Aorta (tissue), 5 donors: Measurements from ENCODE around the gene SLC2A13. TPM values are rescaled to one million over a fixed set of nuclear protein-coding genes. Genes with fewer than 3 reads are reported as not detected.
"Not testable (repeated sequence)": the region's sequence is repeated elsewhere in the genome, so short reads cannot be mapped to it uniquely, and the experiment has no call there.

ENCODE experiments used
- ATAC-seq: fragments of 200-7000 bp; cut with Tn5 transposase; one replicate; pipeline ENCODE4 v1.9.1; 2022; ENCODE audit warnings: moderate library complexity; ENCODE audit not compliant: low FRiP score
- DNase-seq, 2 donors: peaks; one replicate each; pipeline ENCODE4 v3.0.0-alpha.2; 2020
- H3K27ac ChIP-seq, 2 donors: one replicate each; pipeline ENCODE4 v1.5.1; 2013; ENCODE audit warnings: low read length in 2 of 2, mild to moderate bottlenecking in 2 of 2, moderate library complexity in 2 of 2, control low read depth in 1 of 2, inconsistent platforms in 1 of 2, low read depth in 1 of 2
- H3K27me3 ChIP-seq, 2 donors: one replicate each; pipeline ENCODE4 v1.6.1; 2013; ENCODE audit warnings: control low read depth in 1 of 2, low read length in 1 of 2, mild to moderate bottlenecking in 1 of 2, moderate library complexity in 1 of 2; ENCODE audit not compliant: insufficient read depth in 2 of 2, control insufficient read depth in 1 of 2
- H3K36me3 ChIP-seq, 2 donors: one replicate each; pipeline ENCODE4 v1.6.1; 2013; ENCODE audit warnings: control low read depth in 1 of 2, low read length in 1 of 2, mild to moderate bottlenecking in 1 of 2; ENCODE audit not compliant: insufficient read depth in 2 of 2, control insufficient read depth in 1 of 2
- H3K4me1 ChIP-seq, 2 donors: one replicate each; pipeline ENCODE4 v1.6.1; 2013; ENCODE audit warnings: low read length in 2 of 2, control low read depth in 1 of 2, mild to moderate bottlenecking in 1 of 2, moderate library complexity in 1 of 2; ENCODE audit not compliant: insufficient read depth in 2 of 2, control insufficient read depth in 1 of 2
- H3K4me3 ChIP-seq, 2 donors: one replicate each; pipeline ENCODE4 v1.5.1; 2013; ENCODE audit warnings: low read length in 2 of 2, control low read depth in 1 of 2, mild to moderate bottlenecking in 1 of 2
- H3K9me3 ChIP-seq: one replicate; pipeline ENCODE4 v1.6.1; 2013; ENCODE audit warnings: mild to moderate bottlenecking, low read length; ENCODE audit not compliant: control insufficient read depth
- WGBS, 2 donors: extraction: QIAGEN DNeasy Blood & Tissue Kit; methylation state at CpG; one replicate each; pipeline ENCODE4 v1.1.7; 2013; 5-methylcytosine and 5-hydroxymethylcytosine counted together
- intact Hi-C, 2 donors: fragments of 100-400 bp; cut with DNase I; formaldehyde crosslinking; loops; one replicate each; pipeline versions ENCODE4 v1.14.2 to v1.15.0; 2022
- polyA plus RNA-seq, 2 donors: library from polyadenylated mRNA; stranded (reverse); fragments of 200-250 nt; gene quantifications; one replicate each; pipeline ENCODE4 v1.2.3, GENCODE V29; 2013
- total RNA-seq, 2 donors: library from RNA; stranded (reverse); fragmentation: NEBNext Ultra II Directional; extraction: Animal tissue kit (Norgen Biotek cat#: 25700); gene quantifications; one replicate each; pipeline ENCODE4 v1.2.1, GENCODE V29; 2021
- donor health status: healthy with polysubstance abuse.
- donor health status: Bipolar disorder and iron deficiency.
- donor health status: DM: no; HTN: no; CAD: no.
- donor health status: DM: no; HTN: no; CAD: no.
- donor health status: DM: yes; HTN: yes; CAD: no.

Gene SLC2A13
- total and polyA plus RNA-seq, 4 donors = 1.1 to 11.4 (median 5.9) TPM

DNA sequence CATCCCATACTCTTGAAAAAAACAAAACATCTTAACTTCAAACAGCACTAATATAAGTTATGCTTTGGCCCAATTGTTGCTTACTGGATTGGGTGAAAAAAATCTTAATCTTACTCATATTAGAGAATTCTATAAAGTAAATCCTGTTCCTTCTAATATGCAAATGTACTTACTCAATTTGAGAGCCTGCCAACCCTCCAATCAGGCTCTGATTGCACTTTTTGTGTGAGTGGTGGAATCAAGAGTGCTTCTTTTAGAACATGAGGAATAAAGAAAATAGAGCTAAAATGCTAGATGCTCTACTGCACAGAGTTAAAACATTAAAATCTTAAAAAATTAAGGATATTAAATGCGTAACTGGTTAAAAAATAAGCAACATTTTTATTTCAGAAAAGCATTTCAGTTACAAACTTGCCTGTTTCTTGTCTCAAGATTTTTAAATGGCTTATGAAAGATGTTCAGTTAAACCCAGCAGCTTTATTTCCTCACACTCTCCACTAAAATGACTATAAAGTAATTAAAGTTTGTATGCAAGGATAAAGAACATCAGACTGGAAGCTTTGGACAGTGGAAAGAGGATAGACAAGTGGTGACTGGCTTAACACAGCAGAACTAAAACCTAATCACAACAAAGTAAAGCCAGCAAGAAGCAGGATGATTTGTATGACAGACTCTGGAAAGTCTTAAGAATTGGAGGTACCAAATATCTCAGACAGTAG is 177.5 kb downstream of the SLC2A13 start:
- intact Hi-C loops = no loop called here
- no peak for DNase-seq

DNA sequence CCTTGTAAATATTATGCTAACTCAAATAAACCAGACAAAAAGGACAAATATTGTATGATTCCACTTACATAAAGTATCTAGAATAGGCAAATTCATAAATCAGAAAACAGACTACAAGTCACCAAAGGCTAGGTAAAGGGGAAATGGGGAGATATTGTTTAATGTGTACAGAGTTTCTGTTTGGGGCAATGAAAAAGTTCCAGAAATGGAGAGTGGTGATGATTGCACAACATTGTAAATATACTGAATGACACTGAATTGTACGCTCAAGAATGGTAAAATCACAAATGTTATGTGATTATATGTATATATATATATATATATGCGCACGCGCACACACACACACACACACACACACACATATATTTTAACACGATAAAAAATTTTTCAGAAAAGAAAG is 182.5 kb downstream of the SLC2A13 start:
- intact Hi-C loops = no loop called here
- WGBS, 2 donors = 77 to 89% methylated on average over 4 to 5 of the region's 5 CpGs
- Histone ChIP-seq H3K36me3 (no peaks in the 10 kb centered on the region), H3K27ac (no peak overlapping the region), H3K4me3 (no peak overlapping the region), H3K9me3 (no peaks in the 10 kb centered on the region), H3K4me1 (no peaks in the 10 kb centered on the region), H3K27me3 (no peaks in the 10 kb centered on the region)
- DNase-seq = no peak
- no peak for ATAC-seq

More for the DNA sequence above, 177.5 kb downstream of the SLC2A13 start:
- no peaks in the 10 kb centered on the region for H3K27me3 ChIP-seq
- 95 to 97% methylated on average over 1 of the region's 1 CpG for WGBS, 2 donors
- no peaks in the 10 kb centered on the region for H3K4me1 ChIP-seq
- no peak overlapping the region for H3K4me3 ChIP-seq
- H3K27ac ChIP-seq = no peak overlapping the region
- no peaks in the 10 kb centered on the region for H3K36me3 ChIP-seq
- no peak for ATAC-seq
- H3K9me3 ChIP-seq = no peaks in the 10 kb centered on the region

DNA sequence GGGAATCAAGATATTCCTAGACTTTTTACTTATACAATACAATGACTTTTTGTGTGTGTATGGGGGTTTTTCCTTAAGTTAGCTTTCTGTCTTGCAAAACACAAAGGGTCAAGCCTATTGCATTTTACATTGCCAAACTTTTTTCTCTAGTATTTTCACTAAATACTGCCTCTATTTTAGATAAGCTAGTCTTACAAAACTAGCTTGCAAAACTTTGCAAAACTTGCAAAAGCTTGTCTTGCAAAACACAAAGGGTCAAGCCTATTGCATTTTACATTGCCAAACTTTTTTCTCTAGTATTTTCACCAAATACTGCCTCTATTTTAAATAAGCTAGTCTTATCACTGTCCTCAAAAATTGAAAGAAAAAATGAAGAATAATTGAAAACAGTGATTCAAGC is 183.3 kb downstream of the SLC2A13 start:
- DNase-seq, H3K27me3 ChIP-seq, H3K4me3 ChIP-seq, ATAC-seq, H3K36me3 ChIP-seq, intact Hi-C loops, H3K27ac ChIP-seq, H3K4me1 ChIP-seq, H3K9me3 ChIP-seq: not testable (repeated sequence)

DNA sequence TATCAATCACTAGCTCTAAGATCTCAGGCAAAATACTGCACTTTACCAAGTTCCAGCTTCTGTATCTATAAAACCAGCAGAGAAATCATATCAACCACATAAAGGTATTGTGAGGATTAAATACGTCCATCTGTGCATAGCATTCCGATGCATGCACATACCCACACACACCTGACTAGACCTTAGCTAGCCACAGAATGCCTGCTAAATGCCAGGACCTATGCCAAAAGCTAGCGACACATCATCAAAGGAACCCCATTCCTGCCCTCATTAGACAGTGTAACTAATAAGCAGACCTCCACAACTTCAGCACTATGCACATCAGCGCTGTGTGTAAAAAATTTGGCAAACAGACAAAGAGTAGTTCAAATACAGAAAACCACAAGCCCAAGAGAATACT is 185.2 kb downstream of the SLC2A13 start:
- Histone ChIP-seq H3K27me3 (no peaks in the 10 kb centered on the region), H3K4me3 (no peak overlapping the region), H3K9me3 (no peaks in the 10 kb centered on the region), H3K4me1 (no peaks in the 10 kb centered on the region), H3K27ac (no peak overlapping the region), H3K36me3 (no peaks in the 10 kb centered on the region)
- intact Hi-C loops = no loop called here
- 95 to 98% methylated on average over 4 of the region's 4 CpGs for WGBS, 2 donors
- DNase-seq (no peak), ATAC-seq (no peak)

DNA sequence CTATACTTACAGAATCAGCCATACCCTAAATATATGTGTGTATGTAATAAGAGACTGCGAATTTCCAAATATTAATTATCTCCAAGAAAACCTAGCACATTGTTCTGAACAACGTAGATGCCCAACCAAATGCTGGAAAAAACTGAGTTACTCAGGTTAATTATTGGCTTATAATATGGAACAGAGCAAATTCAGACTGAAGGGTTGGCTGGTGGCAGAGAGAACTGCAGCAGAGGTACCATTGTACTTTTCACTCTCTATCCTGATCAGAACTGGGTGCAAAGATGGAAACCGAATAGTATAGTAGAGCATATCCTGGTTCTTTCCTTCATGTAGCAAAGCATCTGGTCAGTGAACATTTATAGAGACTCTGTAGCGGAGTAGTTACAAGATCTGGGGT is 185.7 kb downstream of the SLC2A13 start:
- 95% methylated on average over 4 of the region's 4 CpGs for WGBS, 2 donors

DNA sequence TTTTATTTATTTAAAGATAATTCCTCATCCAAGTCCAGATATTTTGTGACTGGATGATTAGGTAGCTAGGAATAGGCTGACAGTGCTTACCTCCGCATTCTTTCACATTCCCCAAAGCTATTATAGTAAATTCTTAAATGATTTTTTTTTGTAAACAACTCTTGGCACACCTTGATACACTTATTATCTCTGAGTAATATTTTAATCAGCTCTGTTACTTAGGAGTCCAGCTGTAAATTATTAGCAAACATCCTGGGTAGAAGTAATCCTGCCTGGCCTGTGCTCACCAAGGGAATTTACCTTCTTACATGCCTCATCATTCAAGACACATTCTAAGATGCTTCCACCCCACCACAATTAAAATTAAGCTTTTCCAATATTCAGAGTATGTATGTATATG is 186.1 kb downstream of the SLC2A13 start:
- intact Hi-C loops = no loop called here
- Histone ChIP-seq H3K27me3 (no peaks in the 10 kb centered on the region), H3K9me3 (no peaks in the 10 kb centered on the region), H3K27ac (no peak overlapping the region), H3K36me3 (no peaks in the 10 kb centered on the region), H3K4me3 (no peak overlapping the region), H3K4me1 (no peaks in the 10 kb centered on the region)
- no peak for ATAC-seq
- DNase-seq = no peak
- WGBS, 2 donors = 94 to 100% methylated on average over 1 of the region's 1 CpG

More for the DNA sequence above, 185.7 kb downstream of the SLC2A13 start:
- intact Hi-C loops = no loop called here
- no peaks in the 10 kb centered on the region for H3K4me1 ChIP-seq
- no peaks in the 10 kb centered on the region for H3K27me3 ChIP-seq
- H3K36me3 ChIP-seq = no peaks in the 10 kb centered on the region
- DNase-seq (no peak), ATAC-seq (no peak)
- H3K9me3 ChIP-seq = no peaks in the 10 kb centered on the region
- no peak overlapping the region for H3K27ac ChIP-seq
- no peak overlapping the region for H3K4me3 ChIP-seq

DNA sequence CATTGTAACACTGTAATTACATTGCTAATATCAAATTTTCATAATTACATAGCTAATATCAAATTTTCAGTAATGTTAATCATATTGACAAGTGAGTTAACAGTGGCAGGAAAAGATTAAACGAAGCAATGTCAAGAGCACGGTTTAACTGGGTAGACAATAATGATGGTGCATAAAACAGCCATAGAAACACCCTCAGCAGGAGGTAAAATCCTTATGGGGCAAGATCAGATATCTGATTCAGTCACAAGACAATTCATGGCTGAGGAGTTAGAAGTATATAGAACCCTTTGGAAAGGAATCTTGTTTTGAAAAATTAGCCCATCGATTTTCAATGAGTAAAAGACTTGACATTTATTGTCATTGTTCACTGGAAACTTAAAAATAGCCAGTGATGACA is 190.6 kb downstream of the SLC2A13 start:
- DNase-seq (no peak), ATAC-seq (no peak)
- Histone ChIP-seq H3K4me3 (no peak overlapping the region), H3K9me3 (no peaks in the 10 kb centered on the region), H3K27ac (no peak overlapping the region), H3K4me1 (no peaks in the 10 kb centered on the region), H3K27me3 (no peaks in the 10 kb centered on the region), H3K36me3 (no peaks in the 10 kb centered on the region)
- intact Hi-C loops = no loop called here
- 81 to 88% methylated on average over 3 of the region's 3 CpGs for WGBS, 2 donors

DNA sequence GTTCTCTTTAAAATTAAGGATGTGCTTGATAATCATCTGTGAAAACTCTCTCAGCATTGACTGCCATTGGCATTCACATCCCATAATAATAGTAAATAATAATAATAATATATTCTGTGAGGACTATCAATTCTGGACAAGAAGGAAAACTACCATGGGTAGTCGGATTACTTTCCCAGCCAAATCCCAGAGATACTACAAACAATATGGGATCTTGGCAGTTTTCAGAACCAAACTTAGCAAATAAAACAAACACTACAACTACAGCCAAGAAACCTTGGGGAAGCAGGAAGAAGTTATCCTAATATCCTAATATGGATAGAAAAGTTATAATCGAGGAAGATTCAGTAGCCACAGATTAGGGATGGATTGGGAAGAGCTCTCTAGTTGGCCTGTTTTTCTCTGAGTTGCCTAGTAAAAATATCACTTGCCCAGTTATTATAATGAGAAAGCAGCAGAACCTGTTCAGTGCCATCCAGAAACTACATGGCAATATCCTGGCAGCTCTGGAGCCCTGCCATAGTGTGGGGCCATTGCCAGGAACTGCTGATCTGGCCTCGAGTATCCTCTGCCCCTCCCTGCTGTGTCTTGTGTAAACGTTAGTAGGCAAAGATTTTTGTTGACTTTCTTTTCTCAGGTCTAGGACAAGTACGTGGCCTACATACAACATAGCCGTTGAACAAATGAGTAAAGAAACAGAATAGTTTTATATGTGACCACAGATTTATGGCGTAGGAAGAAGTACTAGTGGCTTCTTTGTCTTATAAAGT is 193.5 kb downstream of the SLC2A13 start:
- Histone ChIP-seq H3K4me3 (no peak overlapping the region), H3K36me3 (no peaks in the 10 kb centered on the region), H3K27me3 (no peaks in the 10 kb centered on the region), H3K4me1 (no peaks in the 10 kb centered on the region), H3K9me3 (no peaks in the 10 kb centered on the region), H3K27ac (no peak overlapping the region)
- WGBS, 2 donors = 38 to 41% methylated on average over 7 of the region's 7 CpGs
- ATAC-seq = no peak
- intact Hi-C loops = no loop called here
- DNase-seq = no peak

DNA sequence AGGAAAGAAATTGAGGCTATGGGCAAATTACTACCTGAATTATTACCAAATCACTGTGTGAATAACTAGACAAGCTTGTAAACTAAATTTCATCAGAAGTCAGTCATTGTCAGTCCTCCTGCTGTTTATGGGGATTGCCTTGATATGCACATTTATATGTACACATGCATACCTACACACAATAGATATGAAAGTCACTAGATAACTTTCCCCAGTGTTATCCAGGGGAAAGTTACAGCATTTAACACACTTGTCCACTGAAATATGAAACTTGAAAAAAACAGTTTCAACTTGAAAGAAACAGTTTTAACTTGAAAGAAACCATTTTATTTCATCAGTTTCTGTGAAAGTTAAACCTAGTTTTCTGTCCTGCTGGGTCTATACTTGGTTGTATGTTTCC is 199.6 kb downstream of the SLC2A13 start:
- no peak overlapping the region for H3K4me3 ChIP-seq
- H3K27me3 ChIP-seq = no peaks in the 10 kb centered on the region
- H3K36me3 ChIP-seq = no peaks in the 10 kb centered on the region
- DNase-seq (no peak), ATAC-seq (no peak)
- intact Hi-C loops = no loop called here
- H3K4me1 ChIP-seq = peaks cover 2% of the 10 kb centered on the region in 2 donors
- H3K9me3 ChIP-seq = no peaks in the 10 kb centered on the region
- H3K27ac ChIP-seq = no peak overlapping the region
